Astrocyte of the spinal cord (primary cell): ENCODE measurements around the gene DOCK7.

ENCODE experiments used
- DNase-seq: peaks from one replicate; pipeline ENCODE4 v3.0.0; 2011; ENCODE audit warnings: low read depth, low spot score
- H3K4me3 ChIP-seq: 2 replicates; pipeline ENCODE4 v1.5.1; 2011; ENCODE audit warnings: low read depth, mild to moderate bottlenecking, low read length, moderate library complexity
- in situ Hi-C: cut with HindIII; loops from 2 replicates; pipeline ENCODE4 v1.10.0; 2017; ENCODE audit warnings: low sequenced_read_pairs
- TF ChIP-seq, protein P1 (sequence below): IDR thresholded peaks from 2 replicates; pipeline ENCODE4 v1.5.1; 2012; ENCODE audit warnings: low read depth, mild to moderate bottlenecking, low read length, inconsistent platforms

The DOCK7 gene

DNA sequence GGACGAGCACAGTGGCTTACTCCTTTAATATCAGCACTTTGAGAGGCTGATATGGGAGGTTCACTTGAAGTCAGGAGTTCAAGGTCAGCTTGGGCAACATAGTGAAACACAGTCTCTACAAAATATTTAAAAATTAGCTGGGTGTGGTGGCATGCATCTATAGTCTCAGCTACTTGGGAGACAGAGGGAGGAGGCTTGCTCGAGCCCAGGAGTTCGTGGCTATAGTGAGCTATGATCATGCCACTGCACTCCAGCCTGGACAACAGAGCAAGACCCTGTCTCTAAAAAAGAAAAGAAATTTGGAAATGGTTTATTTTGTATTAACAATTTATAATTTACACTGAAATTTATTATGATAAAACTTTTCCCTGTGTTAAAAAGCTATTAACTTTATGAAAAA, 92.5 kb downstream of the DOCK7 start:
- in situ Hi-C loops = no loop called here
- TF ChIP-seq, protein P1, sequence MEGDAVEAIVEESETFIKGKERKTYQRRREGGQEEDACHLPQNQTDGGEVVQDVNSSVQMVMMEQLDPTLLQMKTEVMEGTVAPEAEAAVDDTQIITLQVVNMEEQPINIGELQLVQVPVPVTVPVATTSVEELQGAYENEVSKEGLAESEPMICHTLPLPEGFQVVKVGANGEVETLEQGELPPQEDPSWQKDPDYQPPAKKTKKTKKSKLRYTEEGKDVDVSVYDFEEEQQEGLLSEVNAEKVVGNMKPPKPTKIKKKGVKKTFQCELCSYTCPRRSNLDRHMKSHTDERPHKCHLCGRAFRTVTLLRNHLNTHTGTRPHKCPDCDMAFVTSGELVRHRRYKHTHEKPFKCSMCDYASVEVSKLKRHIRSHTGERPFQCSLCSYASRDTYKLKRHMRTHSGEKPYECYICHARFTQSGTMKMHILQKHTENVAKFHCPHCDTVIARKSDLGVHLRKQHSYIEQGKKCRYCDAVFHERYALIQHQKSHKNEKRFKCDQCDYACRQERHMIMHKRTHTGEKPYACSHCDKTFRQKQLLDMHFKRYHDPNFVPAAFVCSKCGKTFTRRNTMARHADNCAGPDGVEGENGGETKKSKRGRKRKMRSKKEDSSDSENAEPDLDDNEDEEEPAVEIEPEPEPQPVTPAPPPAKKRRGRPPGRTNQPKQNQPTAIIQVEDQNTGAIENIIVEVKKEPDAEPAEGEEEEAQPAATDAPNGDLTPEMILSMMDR = no peak

DNA sequence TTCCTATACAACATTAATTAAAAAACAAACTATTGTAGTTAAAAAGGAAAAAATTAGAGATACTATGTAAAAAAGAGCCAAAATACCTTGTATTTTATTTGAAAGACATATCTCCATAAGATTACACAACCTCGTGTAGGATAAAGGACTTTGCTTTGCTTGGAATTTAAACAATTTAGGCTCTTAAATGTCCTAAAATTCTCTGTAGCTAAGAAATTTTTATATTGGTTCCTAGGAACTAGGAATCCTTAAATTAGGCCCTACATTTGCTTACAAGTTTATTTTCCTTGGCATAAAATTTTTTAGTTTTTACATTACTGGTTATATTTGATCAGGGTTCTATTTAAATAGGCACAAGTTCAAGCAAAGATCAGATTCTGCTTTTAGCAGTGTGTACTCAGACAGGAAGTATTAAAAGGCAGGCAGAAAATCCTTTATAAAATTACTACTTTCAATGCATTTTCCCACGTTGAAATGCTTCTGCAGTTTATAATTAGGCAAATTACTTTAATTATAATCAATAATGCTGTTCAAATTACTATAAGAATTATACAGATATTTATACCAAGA, 94.3 kb downstream of the DOCK7 start:
- H3K4me3 ChIP-seq = no peak overlapping the region
- in situ Hi-C loops = no loop called here
- DNase-seq = no peak
- TF ChIP-seq, protein P1 = no peak

More for the DNA sequence above, 92.5 kb downstream of the DOCK7 start:
- no peak for DNase-seq
- H3K4me3 ChIP-seq = no peak overlapping the region

DNA sequence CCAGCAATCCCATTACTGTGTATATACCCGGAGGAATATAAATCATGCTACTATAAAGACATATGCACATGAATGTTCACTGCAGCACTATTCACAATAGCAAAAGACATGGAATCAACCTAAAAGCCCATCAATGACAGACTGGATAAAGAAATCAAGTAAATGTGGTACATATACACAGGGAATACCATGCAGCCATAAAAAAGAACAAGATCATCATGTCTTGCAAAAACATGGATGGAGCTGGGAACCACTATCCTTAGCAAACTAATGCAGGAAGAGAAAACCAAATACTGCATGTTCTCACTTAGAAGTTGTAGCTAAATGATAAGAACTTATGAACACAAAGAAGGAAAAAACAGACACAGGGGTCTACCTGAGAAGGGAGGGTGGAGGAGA, 97.2 kb downstream of the DOCK7 start:
- in situ Hi-C loops = no loop called here
- no peak for DNase-seq
- TF ChIP-seq, protein P1 = no peak

DNA sequence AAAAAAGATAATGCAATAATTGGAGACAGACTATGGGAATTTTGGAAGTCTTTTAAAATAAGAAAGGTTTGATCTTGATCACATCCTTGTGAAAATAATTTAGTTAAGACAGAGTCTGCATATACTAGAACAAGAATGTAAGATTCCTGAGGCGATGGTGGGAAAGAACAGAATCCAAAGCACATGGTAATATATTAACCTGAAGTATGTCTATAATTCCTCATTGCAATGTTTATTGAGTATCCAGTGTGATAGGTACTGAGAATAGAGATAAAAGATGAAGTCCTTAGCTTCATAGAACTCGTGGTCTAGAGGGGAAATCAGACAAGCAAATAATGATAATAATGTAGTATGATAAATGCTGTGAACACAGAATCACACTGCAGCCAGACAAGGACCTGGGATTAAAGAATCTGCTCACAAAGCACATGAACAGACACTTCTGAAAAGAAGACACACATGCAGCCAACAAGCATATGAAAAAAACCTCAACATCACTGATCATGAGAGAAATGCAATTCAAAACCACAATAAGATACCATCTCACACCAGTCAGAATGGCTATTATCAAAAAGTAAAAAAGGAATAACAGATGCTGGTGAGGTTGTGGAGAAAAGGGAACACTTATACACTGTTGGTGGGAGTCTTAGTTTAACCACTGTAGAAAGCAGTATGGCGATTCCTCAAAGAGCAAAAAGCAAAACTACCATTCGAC, 97.8 kb downstream of the DOCK7 start:
- no peak for DNase-seq
- TF ChIP-seq, protein P1 = no peak
- H3K4me3 ChIP-seq = no peak overlapping the region
- in situ Hi-C loops = no loop called here

More for the DNA sequence above, 97.2 kb downstream of the DOCK7 start:
- no peak overlapping the region for H3K4me3 ChIP-seq

DNA sequence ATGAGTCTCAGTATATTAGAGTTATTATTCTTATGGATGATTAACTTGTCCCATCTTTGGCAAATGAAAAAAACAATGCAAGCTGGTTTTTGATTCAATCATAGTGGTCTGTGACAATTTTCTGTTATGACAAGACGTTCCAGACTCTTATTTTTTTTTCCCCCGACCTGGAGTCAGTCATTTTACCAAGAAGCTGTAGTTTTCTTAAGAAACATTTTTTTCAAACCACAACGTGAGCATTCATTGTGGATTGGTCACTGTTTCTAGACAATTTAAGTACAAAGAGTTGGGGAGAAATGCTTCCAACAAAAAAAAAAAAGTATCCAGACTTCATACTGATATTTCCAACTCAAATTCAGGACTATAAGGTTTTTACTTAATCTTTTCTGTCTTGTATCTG, 98.9 kb downstream of the DOCK7 start:
- no peak overlapping the region for H3K4me3 ChIP-seq
- TF ChIP-seq, protein P1 = no peak
- DNase-seq = peak; percentile 85
- in situ Hi-C loops = no loop called here

DNA sequence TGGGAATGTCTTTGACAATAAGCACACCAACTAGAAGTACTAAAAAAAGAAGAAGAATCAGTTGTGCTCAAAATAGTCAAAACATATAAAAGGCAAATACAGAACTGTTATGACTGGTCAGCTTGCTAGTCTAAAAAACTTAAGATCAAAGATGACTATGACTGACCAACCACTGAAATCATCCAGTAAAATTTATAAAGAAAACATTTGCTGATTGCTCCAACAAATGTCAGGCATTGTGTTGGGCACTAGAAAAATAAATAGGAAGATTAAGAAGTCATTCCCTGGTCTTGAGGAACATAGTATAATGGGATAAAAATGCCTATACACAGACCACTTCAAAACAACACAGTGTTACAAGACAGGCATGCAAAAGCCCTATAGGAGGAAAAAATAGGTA, 100.2 kb downstream of the DOCK7 start:
- H3K4me3 ChIP-seq = no peak overlapping the region
- TF ChIP-seq, protein P1 = no peak
- in situ Hi-C loops = no loop called here
- DNase-seq = peak; percentile 62
